HCT116 (cell line): ENCODE data around the gene LCP1. TPM values are rescaled to one million over a fixed set of nuclear protein-coding genes. Genes with fewer than 3 reads are reported as not detected.

Source experiments
- ATAC-seq: fragments of 200-7000 bp; cut with Tn5 transposase; 2 replicates; pipeline ENCODE4 v1.9.1; 2020; ENCODE audit warnings: mild to moderate bottlenecking, moderate library complexity
- BruUV-seq: library from RNA; stranded (reverse); fragments of 400-500 nt; replicated peaks from 2 replicates; lab custom pipeline; 2021; lab: Mats Ljungman, UMichigan
- CTCF ChIA-PET: fragments of 300-600 bp; sonication (Branson Sonifier 250); formaldehyde crosslinking; loops from one replicate; lab custom pipeline; 2021; ENCODE audit warnings: antibody characterized with exemption; lab: Charles Lee
- POLR2A ChIA-PET: fragments of 300-600, 350-600 bp; sonication (Branson Sonifier 250); formaldehyde crosslinking; loops from one replicate; lab custom pipeline; 2021; ENCODE audit warnings: antibody characterized with exemption; lab: Charles Lee
- RAD21 ChIA-PET, 2 experiments: fragments of 300-600 bp; sonication (Branson Sonifier 250); formaldehyde crosslinking; loops; one replicate each; lab custom pipeline; 2023; ENCODE audit warnings: low total read pairs in 2 of 2; ENCODE audit not compliant: uncharacterized antibody in 2 of 2, unreplicated experiment in 2 of 2, low non-redundant PET in 1 of 2; lab: Charles Lee
- DNase-seq: peaks from one replicate; pipeline ENCODE4 v3.0.0-alpha.2; 2010; ENCODE audit warnings: low read depth, low spot score
- H2AFZ ChIP-seq: fragments of 200-600 bp; shearing (Covaris generic), sonication (generic); 2 replicates; pipeline ENCODE4 v1.6.1; 2017; ENCODE audit warnings: low read depth, mixed run types, mixed read lengths, antibody characterized with exemption, low read length; ENCODE audit not compliant: poor library complexity, severe bottlenecking
- H3K27ac ChIP-seq: 2 replicates; pipeline ENCODE4 v1.5.1; 2012; ENCODE audit warnings: low read depth, low read length
- H3K27me3 ChIP-seq: fragments of 200-600 bp; sonication (generic); 2 replicates; pipeline ENCODE4 v1.6.1; 2016; ENCODE audit warnings: mixed run types, low read length, mixed read lengths; ENCODE audit not compliant: insufficient read depth
- H3K36me3 ChIP-seq, 2 experiments: fragments of 200-500 bp in 1 of 2; fragments of 200-600 bp in 1 of 2; sonication (Bioruptor generic) in 1 of 2; sonication (generic) in 1 of 2; 2 replicates each; pipeline versions ENCODE4 v1.5.1 to v1.6.1; 2014 to 2016; ENCODE audit warnings: low read length in 2 of 2, inconsistent platforms in 1 of 2, mixed read lengths in 1 of 2, mixed run types in 1 of 2; ENCODE audit not compliant: insufficient read depth in 2 of 2, control insufficient read depth in 1 of 2
- H3K4me1 ChIP-seq, 2 experiments: fragments of 200-600 bp in 1 of 2; sonication (generic) in 1 of 2; 2 replicates each; pipeline versions ENCODE4 v1.5.1 to v1.6.1; 2012 to 2017; ENCODE audit warnings: low read length in 2 of 2, inconsistent platforms in 1 of 2, mild to moderate bottlenecking in 1 of 2, mixed read lengths in 1 of 2, mixed run types in 1 of 2, moderate library complexity in 1 of 2; ENCODE audit not compliant: insufficient read depth in 2 of 2, control insufficient read depth in 1 of 2
- H3K4me2 ChIP-seq: fragments of 200-600 bp; sonication (generic); 2 replicates; pipeline ENCODE4 v1.6.1; 2017; ENCODE audit warnings: mixed run types, low read length, mixed read lengths
- H3K4me3 ChIP-seq, 2 experiments: fragments of 200-600 bp in 1 of 2; sonication (generic) in 1 of 2; replicated peaks in 1 of 2; 2 replicates each; pipeline ENCODE4 v1.5.1; 2011 to 2016; ENCODE audit warnings: low read length in 2 of 2, control low read depth in 1 of 2, low read depth in 1 of 2, mild to moderate bottlenecking in 1 of 2, mixed read lengths in 1 of 2, mixed run types in 1 of 2
- H3K79me2 ChIP-seq: fragments of 200-600 bp; sonication (generic); 2 replicates; pipeline ENCODE4 v1.6.1; 2017; ENCODE audit warnings: mild to moderate bottlenecking, mixed run types, low read length, moderate library complexity, mixed read lengths; ENCODE audit not compliant: insufficient read depth
- H3K9ac ChIP-seq: fragments of 200-600 bp; sonication (generic); 2 replicates; pipeline ENCODE4 v1.6.1; 2016; ENCODE audit warnings: low read length, mixed read lengths
- H3K9me2 ChIP-seq: fragments of 200-600 bp; sonication (generic), shearing (Covaris generic); 2 replicates; pipeline ENCODE4 v1.6.1; 2017; ENCODE audit warnings: mixed run types, mild to moderate bottlenecking, moderate library complexity; ENCODE audit not compliant: insufficient read depth
- H3K9me3 ChIP-seq, 2 experiments: fragments of 200-500 bp in 1 of 2; fragments of 200-600 bp in 1 of 2; sonication (Bioruptor generic) in 1 of 2; sonication (generic) in 1 of 2; 2 replicates each; pipeline ENCODE4 v1.6.1; 2014 to 2017; ENCODE audit warnings: low read length in 2 of 2, mixed read lengths in 2 of 2, inconsistent platforms in 1 of 2, low read depth in 1 of 2, mild to moderate bottlenecking in 1 of 2, mixed run types in 1 of 2, moderate library complexity in 1 of 2; ENCODE audit not compliant: control insufficient read depth in 1 of 2, insufficient read depth in 1 of 2
- H4K20me1 ChIP-seq: fragments of 200-600 bp; sonication (generic), shearing (Covaris generic); 2 replicates; pipeline ENCODE4 v1.6.1; 2017; ENCODE audit warnings: mixed run types, mild to moderate bottlenecking, moderate library complexity; ENCODE audit not compliant: insufficient read depth
- CBX3 ChIP-seq: IDR thresholded peaks from 2 replicates; pipeline ENCODE4 v1.6.1; 2012; ENCODE audit warnings: low read depth
- ELF1 ChIP-seq: IDR thresholded peaks from 2 replicates; pipeline ENCODE4 v1.6.1; 2012; ENCODE audit warnings: low read depth, borderline replicate concordance
- POLR2A ChIP-seq: IDR thresholded peaks from 2 replicates; pipeline ENCODE4 v1.7.0; 2011; ENCODE audit warnings: borderline replicate concordance; ENCODE audit not compliant: insufficient read depth, insufficient read length; ENCODE audit errors: extremely low read depth
- REST ChIP-seq: IDR thresholded peaks from 2 replicates; pipeline ENCODE4 v1.6.1; 2012; ENCODE audit warnings: low read depth
- intact Hi-C: fragments of 100-400 bp; cut with micrococcal nuclease; formaldehyde crosslinking; loops from 2 replicates; pipeline ENCODE4 v1.10.0; 2022
- total RNA-seq: library from RNA; stranded (reverse); gene quantifications from one replicate; pipeline ENCODE4 v1.2.1, GENCODE V29; 2021; ENCODE audit not compliant: unreplicated experiment

LCP1 gene
- total RNA-seq, 1 experiment from 2014 or later, result 2.2 TPM

- Histone ChIP-seq H3K79me2 (no peaks in the 10 kb centered on the region), H3K36me3 (no peaks in the 10 kb centered on the region), H4K20me1 (no peaks in the 10 kb centered on the region), H3K9ac (no peak overlapping the region), H3K4me2 (no peak overlapping the region), H3K4me1 (no peaks in the 10 kb centered on the region), H3K9me2 (no peaks in the 10 kb centered on the region), H3K9me3 (no peaks in the 10 kb centered on the region), H3K4me3 (no peak overlapping the region), H3K27me3 (no peaks in the 10 kb centered on the region; the same call in 1 of the 2 replicates), H3K27ac (no peak overlapping the region), H2AFZ (no peak overlapping the region)
- ChIA-PET RAD21 (no interaction called here), CTCF (interaction anchor here (1.4 kb wide), 1 partner anchor 37 kb away, joined by 4 read pairs; no protein-coding TSS in a partner anchor), POLR2A (no interaction called here)
- intact Hi-C loops, result no loop called here
- no peak for ATAC-seq
- TF ChIP-seq ELF1, result no peak
- TF ChIP-seq POLR2A, result no peak
- no TSS peak for BruUV-seq
- no peak for DNase-seq
Observed at GRCh38 chr13:46088821-46089562, 93.0 kb downstream of the LCP1 start.

- Histone ChIP-seq H3K27me3 (no peaks in the 10 kb centered on the region), H2AFZ (no peak overlapping the region), H3K4me1 (no peaks in the 10 kb centered on the region), H3K9me2 (no peaks in the 10 kb centered on the region), H3K79me2 (no peaks in the 10 kb centered on the region), H3K27ac (no peak overlapping the region), H4K20me1 (no peaks in the 10 kb centered on the region), H3K4me2 (no peak overlapping the region), H3K9me3 (no peaks in the 10 kb centered on the region), H3K36me3 (no peaks in the 10 kb centered on the region), H3K9ac (no peak overlapping the region), H3K4me3 (no peak overlapping the region)
- no TSS peak for BruUV-seq
- POLR2A ChIA-PET, result no interaction called here
- CTCF ChIA-PET, result no interaction called here
- RAD21 ChIA-PET, result no interaction called here
- intact Hi-C loops, result no loop called here
- no peak for TF ChIP-seq REST
- no peak for TF ChIP-seq CBX3
- no peak for DNase-seq
- ATAC-seq, result no peak
Observed at GRCh38 chr13:46087481-46087880, 94.5 kb downstream of the LCP1 start.
